Measurements from ENCODE around the gene KCNK4. TPM values are rescaled to one million over a fixed set of nuclear protein-coding genes. Genes with fewer than 3 reads are reported as not detected.
A peak's percentile ranks its signal among the peaks of the same experiment; 100 is the strongest.

The KCNK4 gene
- total and polyA plus RNA-seq, 5 donors from 2014 or later, result not detected

DNA sequence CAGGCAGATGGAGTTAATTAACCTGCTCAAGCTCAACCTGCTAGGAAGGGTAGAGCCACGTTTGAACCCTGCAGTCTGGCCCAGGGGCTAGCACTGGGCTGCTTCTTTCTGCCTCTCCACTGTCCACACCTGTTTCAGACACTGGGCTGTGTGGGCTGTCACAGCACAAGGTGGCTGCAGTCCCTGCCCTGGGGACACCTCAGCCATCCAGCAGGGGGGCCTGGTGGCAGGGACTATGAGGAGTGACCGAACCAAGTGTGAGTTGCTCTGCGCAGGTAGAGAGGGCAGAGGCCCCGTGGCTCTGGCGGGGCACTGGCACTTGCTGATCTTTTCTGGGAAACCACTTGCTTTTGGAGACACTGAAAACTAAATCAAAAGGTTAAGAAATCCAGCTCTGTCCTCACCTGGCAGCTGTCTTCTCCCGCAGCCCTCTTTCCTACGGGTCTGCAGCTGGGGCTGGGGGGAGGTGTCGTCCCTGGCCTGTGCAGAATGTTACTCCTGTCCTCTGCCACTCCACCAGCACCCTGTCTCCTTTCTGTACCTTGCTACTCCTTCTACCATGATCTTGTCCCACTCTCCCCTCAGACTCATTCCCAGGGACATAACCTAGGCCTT is 12.4 kb upstream of the KCNK4 start:
- Histone ChIP-seq H3K4me3 (ENCODE audit: low read depth, low read length) (no peak overlapping the region), H3K4me1 (ENCODE audit: control insufficient read depth, insufficient read depth, low read length, poor library complexity, severe bottlenecking) (peaks cover 6% of the 10 kb centered on the region), H3K27ac (ENCODE audit: insufficient read depth, low read length, poor library complexity, severe bottlenecking) (no peak overlapping the region), H3K27me3 (ENCODE audit: control insufficient read depth, insufficient read depth, low read length) (no peaks in the 10 kb centered on the region), H3K36me3 (ENCODE audit: control insufficient read depth, insufficient read depth, low read length) (peaks cover 14% of the 10 kb centered on the region), H3K9me3 (ENCODE audit: control insufficient read depth in 2 of 2, low read length in 2 of 2) (no peaks in the 10 kb centered on the region)
- peaks cover 9% of the 10 kb centered on the region for H3K36me3 Mint-ChIP-seq
- ATAC-seq (ENCODE audit: low read depth in 2 of 2) (no peak), DNase-seq (no peak)
- no peak overlapping the region for H3K27ac Mint-ChIP-seq
- no peaks in the 10 kb centered on the region for H3K27me3 Mint-ChIP-seq
- H3K4me1 Mint-ChIP-seq, result peaks cover 0 to 12% (median 4%) of the 10 kb centered on the region in 4 donors
- H3K4me3 Mint-ChIP-seq, result peak overlapping the region in 1 of 4 donors; percentile 36
- H3K9me3 Mint-ChIP-seq, result no peaks in the 10 kb centered on the region

DNA sequence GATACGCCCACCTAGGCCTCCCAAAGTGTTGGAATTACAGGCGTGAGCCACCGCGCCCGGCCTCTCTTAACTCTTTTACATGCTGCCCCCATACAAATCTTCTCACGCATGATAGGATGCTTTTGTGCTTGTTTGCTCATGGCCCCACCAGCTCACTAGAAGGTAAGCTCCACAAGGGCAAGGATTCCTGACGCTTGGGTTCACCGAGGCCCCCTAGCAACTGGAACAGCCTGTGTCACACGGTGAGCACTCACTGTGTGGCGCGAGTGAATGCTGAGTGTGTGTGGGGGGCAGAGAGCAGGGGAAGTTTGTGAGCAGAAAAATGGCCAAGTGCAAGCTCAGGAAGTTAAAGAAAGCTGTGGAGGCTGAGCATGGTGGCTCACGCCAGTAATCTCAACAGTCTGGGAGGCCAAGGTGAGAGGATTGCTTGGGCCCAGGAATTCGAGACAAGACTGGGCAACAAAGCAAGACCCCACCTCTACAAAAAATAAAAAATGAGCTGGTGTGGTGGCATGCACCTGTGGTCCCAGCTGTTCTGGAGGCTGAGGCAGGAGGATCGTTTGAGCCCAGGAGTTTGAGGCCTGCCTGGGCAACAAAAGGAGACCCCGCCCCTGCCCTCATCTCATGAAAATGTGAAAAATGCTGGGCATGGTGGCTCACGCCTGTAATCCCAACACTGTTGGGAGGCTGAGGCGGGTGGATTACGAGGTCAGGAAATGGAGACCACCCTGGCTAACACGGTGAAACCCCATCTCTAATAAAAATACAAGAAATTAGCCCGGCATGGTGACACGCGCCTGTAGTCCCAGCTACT is 8.9 kb upstream of the KCNK4 start:
- DNase-seq, result no peak
- Mint-ChIP-seq H3K27ac (peak overlapping the region in 1 of 3 donors; percentile 66), H3K36me3 (peaks cover 9% of the 10 kb centered on the region), H3K4me3 (peak overlapping the region in 2 of 4 donors; percentile 8 to 41), H3K27me3 (peaks cover 5% of the 10 kb centered on the region), H3K9me3 (no peaks in the 10 kb centered on the region), H3K4me1 (peaks cover 0 to 28% (median 12%) of the 10 kb centered on the region in 4 donors)
- H3K4me3 ChIP-seq (ENCODE audit: low read depth, low read length), result no peak overlapping the region
- ATAC-seq (ENCODE audit: low read depth in 2 of 2), result no peak
- H3K36me3 ChIP-seq (ENCODE audit: control insufficient read depth, insufficient read depth, low read length), result peaks cover 7% of the 10 kb centered on the region
- H3K27ac ChIP-seq (ENCODE audit: insufficient read depth, low read length, poor library complexity, severe bottlenecking), result no peak overlapping the region
- no peaks in the 10 kb centered on the region for H3K27me3 ChIP-seq (ENCODE audit: control insufficient read depth, insufficient read depth, low read length)
- H3K4me1 ChIP-seq (ENCODE audit: control insufficient read depth, insufficient read depth, low read length, poor library complexity, severe bottlenecking), result peaks cover 20% of the 10 kb centered on the region
- H3K9me3 ChIP-seq (ENCODE audit: control insufficient read depth in 2 of 2, low read length in 2 of 2), result no peaks in the 10 kb centered on the region

GRCh38 chr11:64283092-64283491 is 8.0 kb upstream of the KCNK4 start:
- Histone ChIP-seq H3K4me3 (ENCODE audit: low read depth, low read length) (no peak overlapping the region), H3K27me3 (ENCODE audit: control insufficient read depth, insufficient read depth, low read length) (no peaks in the 10 kb centered on the region), H3K27ac (ENCODE audit: insufficient read depth, low read length, poor library complexity, severe bottlenecking) (peak overlapping the region; percentile 14), H3K9me3 (ENCODE audit: control insufficient read depth in 2 of 2, low read length in 2 of 2) (no peaks in the 10 kb centered on the region), H3K36me3 (ENCODE audit: control insufficient read depth, insufficient read depth, low read length) (peaks cover 7% of the 10 kb centered on the region), H3K4me1 (ENCODE audit: control insufficient read depth, insufficient read depth, low read length, poor library complexity, severe bottlenecking) (peaks cover 20% of the 10 kb centered on the region)
- peaks cover 0 to 28% (median 12%) of the 10 kb centered on the region in 4 donors for H3K4me1 Mint-ChIP-seq
- no peaks in the 10 kb centered on the region for H3K9me3 Mint-ChIP-seq
- peaks cover 5% of the 10 kb centered on the region for H3K27me3 Mint-ChIP-seq
- ATAC-seq (ENCODE audit: low read depth in 2 of 2) (no peak), DNase-seq (no peak)
- peak overlapping the region in 1 of 3 donors; percentile 71 for H3K27ac Mint-ChIP-seq
- peaks cover 9% of the 10 kb centered on the region for H3K36me3 Mint-ChIP-seq
- H3K4me3 Mint-ChIP-seq, result peak overlapping the region; percentile 21 to 93 (median 78)

GRCh38 chr11:64284048-64284961 is 6.8 kb upstream of the KCNK4 start, which contains the start of gene BAD:
BAD (minus strand) TSS chr11:64284665; CDS start chr11:64284368, 297 bp downstream.
- DNase-seq (peak; percentile 88 to 94 (median 90)), ATAC-seq (ENCODE audit: low read depth in 2 of 2) (peak; percentile 82)
- H3K4me1 ChIP-seq (ENCODE audit: control insufficient read depth, insufficient read depth, low read length, poor library complexity, severe bottlenecking), result peaks cover 20% of the 10 kb centered on the region
- H3K4me3 ChIP-seq (ENCODE audit: low read depth, low read length), result peak within 1 kb of the TSS; percentile 86
- H3K36me3 ChIP-seq (ENCODE audit: control insufficient read depth, insufficient read depth, low read length), result no peaks in the 10 kb centered on the region
- no peaks in the 10 kb centered on the region for H3K27me3 ChIP-seq (ENCODE audit: control insufficient read depth, insufficient read depth, low read length)
- H3K27me3 Mint-ChIP-seq, result peaks cover 8% of the 10 kb centered on the region
- no peaks in the 10 kb centered on the region for H3K9me3 Mint-ChIP-seq
- H3K4me1 Mint-ChIP-seq, result peaks cover 0 to 28% (median 12%) of the 10 kb centered on the region in 4 donors
- peaks cover 9% of the 10 kb centered on the region for H3K36me3 Mint-ChIP-seq
- H3K4me3 Mint-ChIP-seq, result peak within 1 kb of the TSS; percentile 90 to 97 (median 92)
- no peaks in the 10 kb centered on the region for H3K9me3 ChIP-seq (ENCODE audit: control insufficient read depth in 2 of 2, low read length in 2 of 2)
- H3K27ac ChIP-seq (ENCODE audit: insufficient read depth, low read length, poor library complexity, severe bottlenecking), result peak within 1 kb of the TSS; percentile 100
- H3K27ac Mint-ChIP-seq, result peak within 1 kb of the TSS; percentile 74 to 96 (median 94)

- peaks cover 7% of the 10 kb centered on the region for H3K36me3 Mint-ChIP-seq
- H3K27me3 Mint-ChIP-seq, result peaks cover 10% of the 10 kb centered on the region
- DNase-seq, result peak; percentile 86 to 96 (median 90)
- H3K4me1 Mint-ChIP-seq, result peaks cover 0 to 28% (median 12%) of the 10 kb centered on the region in 4 donors
- H3K27ac Mint-ChIP-seq, result peak within 1 kb of the TSS; percentile 74 to 96 (median 94)
- H3K9me3 Mint-ChIP-seq, result no peaks in the 10 kb centered on the region
- Histone ChIP-seq H3K4me1 (ENCODE audit: control insufficient read depth, insufficient read depth, low read length, poor library complexity, severe bottlenecking) (peaks cover 20% of the 10 kb centered on the region), H3K27ac (ENCODE audit: insufficient read depth, low read length, poor library complexity, severe bottlenecking) (peak within 1 kb of the TSS; percentile 100), H3K9me3 (ENCODE audit: control insufficient read depth in 2 of 2, low read length in 2 of 2) (no peaks in the 10 kb centered on the region), H3K27me3 (ENCODE audit: control insufficient read depth, insufficient read depth, low read length) (no peaks in the 10 kb centered on the region), H3K4me3 (ENCODE audit: low read depth, low read length) (peak within 1 kb of the TSS; percentile 86), H3K36me3 (ENCODE audit: control insufficient read depth, insufficient read depth, low read length) (no peaks in the 10 kb centered on the region)
- H3K4me3 Mint-ChIP-seq, result peak within 1 kb of the TSS; percentile 90 to 97 (median 92)
- ATAC-seq (ENCODE audit: low read depth in 2 of 2), result peak; percentile 66 to 68
Measured at GRCh38 chr11:64284962-64285884, 5.9 kb upstream of the KCNK4 start, which contains the start of gene GPR137. GPR137 (plus strand) TSS chr11:64285848; CDS start chr11:64286525, 677 bp downstream.

DNA sequence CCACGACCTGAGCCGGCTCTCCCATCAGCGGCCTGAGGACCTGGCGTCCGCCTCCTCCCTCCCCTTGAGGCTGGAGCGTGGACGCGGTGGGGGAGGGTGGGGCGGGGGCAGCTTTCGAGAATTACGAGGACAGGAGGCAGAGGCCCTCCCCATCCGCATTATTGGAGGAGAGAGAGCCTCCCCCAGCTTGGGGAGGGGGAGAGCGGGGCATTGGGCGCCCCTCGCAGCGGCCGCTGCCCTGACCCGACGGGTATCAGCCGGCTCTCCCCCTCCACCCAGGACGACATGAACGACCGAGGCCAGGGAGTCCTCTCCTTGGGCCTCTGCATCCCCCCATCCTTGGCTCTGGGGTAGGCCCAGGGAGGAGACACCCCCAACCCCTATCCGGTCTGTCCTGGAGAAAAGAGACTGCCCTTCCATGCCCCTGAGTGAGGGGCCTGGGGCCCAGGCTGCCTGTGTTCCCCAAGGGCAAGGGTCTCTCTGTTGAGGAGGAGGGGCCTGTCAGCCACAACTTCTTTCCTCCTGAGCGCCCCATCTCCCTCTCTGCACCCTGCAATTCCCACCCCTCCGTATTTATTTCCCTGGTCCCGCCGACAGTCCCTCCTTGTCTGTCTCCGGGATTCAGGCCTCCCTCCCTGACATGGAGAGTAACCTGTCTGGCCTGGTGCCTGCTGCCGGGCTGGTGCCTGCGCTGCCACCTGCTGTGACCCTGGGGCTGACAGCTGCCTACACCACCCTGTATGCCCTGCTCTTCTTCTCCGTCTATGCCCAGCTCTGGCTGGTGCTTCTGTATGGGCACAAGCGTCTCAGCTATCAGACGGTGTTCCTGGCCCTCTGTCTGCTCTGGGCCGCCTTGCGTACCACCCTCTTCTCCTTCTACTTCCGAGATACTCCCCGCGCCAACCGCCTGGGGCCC is 5.0 kb upstream of the KCNK4 start:
- DNase-seq (peak in 2 of 3 donors; percentile 30 to 60), ATAC-seq (ENCODE audit: low read depth in 2 of 2) (no peak)
- H3K9me3 ChIP-seq (ENCODE audit: control insufficient read depth in 2 of 2, low read length in 2 of 2), result no peaks in the 10 kb centered on the region
- peak overlapping the region; percentile 100 for H3K27ac ChIP-seq (ENCODE audit: insufficient read depth, low read length, poor library complexity, severe bottlenecking)
- H3K36me3 ChIP-seq (ENCODE audit: control insufficient read depth, insufficient read depth, low read length), result no peaks in the 10 kb centered on the region
- no peak overlapping the region for H3K4me3 ChIP-seq (ENCODE audit: low read depth, low read length)
- Mint-ChIP-seq H3K9me3 (no peaks in the 10 kb centered on the region), H3K4me3 (peak overlapping the region; percentile 80 to 95 (median 90)), H3K27me3 (peaks cover 19% of the 10 kb centered on the region), H3K4me1 (peaks cover 0 to 33% (median 14%) of the 10 kb centered on the region in 4 donors), H3K36me3 (peaks cover 5% of the 10 kb centered on the region), H3K27ac (peak overlapping the region in 2 of 3 donors; percentile 86 to 88)
- H3K4me1 ChIP-seq (ENCODE audit: control insufficient read depth, insufficient read depth, low read length, poor library complexity, severe bottlenecking), result peaks cover 21% of the 10 kb centered on the region
- no peaks in the 10 kb centered on the region for H3K27me3 ChIP-seq (ENCODE audit: control insufficient read depth, insufficient read depth, low read length)
